Kidney tubule cell (primary cell): Measurements from ENCODE around the gene CHRM1.
"Not testable (repeated sequence)": the region's sequence is repeated elsewhere in the genome, so short reads cannot be mapped to it uniquely, and the experiment has no call there.

ENCODE experiments used
- DNase-seq: peaks from one replicate; pipeline ENCODE4 v3.0.0-alpha.2; 2018; ENCODE audit warnings: low spot score

The CHRM1 gene

GRCh38 chr11:62875698-62876478 lies 45.3 kb downstream of the CHRM1 start:
- DNase-seq = no peak

DNA sequence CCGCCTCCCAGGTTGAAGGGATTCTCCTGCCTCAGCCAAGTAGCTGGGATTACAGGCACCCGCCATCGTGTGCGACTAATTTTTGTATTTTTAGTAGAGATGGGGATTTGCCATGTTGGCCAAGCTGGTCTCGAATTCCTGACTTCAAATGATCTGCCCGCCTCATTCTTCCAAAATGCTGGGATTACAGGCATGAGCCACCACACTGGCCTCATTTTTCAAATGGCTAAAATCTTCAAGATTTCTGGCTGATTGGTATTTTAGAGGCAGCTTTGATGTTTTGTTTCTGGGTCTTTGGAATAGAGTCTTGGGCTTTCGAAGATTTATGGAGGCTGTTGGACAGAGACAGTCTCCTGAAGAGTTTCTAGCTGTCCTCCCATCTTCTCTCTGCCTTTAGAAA lies 46.3 kb downstream of the CHRM1 start:
- DNase-seq = no peak

DNA sequence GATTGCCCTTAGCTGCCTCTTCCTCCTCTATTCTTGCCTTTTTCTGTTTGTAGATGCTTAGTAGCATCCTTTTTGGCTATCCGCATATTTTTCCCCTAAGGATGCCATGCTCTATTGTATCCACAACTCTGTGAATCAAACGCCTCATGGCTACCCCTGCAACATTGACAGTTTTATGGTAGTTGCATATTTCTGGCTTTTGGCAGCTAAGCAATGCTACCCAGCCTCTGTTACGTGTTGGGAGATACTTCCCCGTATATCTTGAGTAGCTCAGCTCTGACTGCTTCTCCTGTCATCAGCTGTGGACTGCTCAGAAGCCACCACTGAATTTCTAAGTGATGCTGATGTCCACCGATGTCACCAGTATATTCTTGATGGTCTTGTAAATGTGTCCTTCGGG lies 55.5 kb downstream of the CHRM1 start:
- no peak for DNase-seq

GRCh38 chr11:62863687-62864335 lies 57.4 kb downstream of the CHRM1 start:
- DNase-seq = no peak

DNA sequence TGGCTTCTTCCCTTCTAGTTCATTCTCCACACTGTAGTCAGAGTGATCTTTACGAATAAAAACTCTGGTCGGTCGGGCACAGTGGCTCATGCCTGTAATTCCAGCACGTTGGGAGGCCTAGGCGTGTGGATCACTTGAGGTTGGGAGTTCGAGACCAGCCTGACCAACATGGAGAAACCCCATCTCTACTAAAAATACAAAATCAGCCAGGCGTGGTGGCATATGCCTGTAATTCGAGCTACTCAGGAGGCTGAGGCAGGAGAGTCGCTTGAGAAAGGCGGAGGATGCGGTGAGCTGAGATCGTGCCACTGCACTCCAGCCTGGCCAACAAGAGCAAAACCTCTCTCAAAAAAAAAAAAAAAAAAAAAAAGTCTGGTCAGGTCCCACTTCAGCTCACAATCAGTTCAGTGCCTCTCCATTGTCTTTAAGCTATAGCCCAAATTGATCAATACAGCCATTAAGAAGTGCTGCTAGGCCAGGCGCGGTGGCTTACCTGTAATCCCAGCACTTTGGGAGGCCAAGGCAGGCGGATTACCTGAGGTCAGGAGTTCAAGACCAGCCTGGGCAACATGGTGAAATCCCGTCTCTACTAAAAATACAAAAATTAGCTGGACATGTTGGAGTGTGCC lies 59.5 kb downstream of the CHRM1 start:
- not testable (repeated sequence) for DNase-seq

GRCh38 chr11:62860835-62861563 lies 60.2 kb downstream of the CHRM1 start:
- no peak for DNase-seq

DNA sequence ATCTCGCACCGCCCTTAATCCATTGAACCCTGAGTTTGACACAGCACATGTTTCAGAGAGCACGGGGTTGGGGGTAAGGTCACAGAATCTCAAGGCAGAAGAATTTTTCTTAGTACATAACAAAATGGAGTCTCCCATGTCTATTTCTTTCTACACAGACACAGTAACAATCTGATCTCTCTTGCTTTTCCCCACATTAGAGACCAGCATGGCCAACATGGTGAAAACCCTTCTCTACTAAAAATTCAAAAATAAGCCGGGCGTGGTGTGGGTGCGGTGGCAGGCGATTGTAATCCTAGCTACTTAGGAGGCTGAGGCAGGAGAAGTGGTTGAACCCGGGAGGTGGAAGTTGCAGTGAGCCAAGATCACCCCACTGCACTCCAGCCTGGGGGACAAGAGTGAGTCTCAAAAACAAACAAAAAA lies 61.9 kb downstream of the CHRM1 start:
- DNase-seq = not testable (repeated sequence)
